Measurements from ENCODE around the gene ATF7IP. TPM values are rescaled to one million over a fixed set of nuclear protein-coding genes. Genes with fewer than 3 reads are reported as not detected.

ATF7IP gene
- polyA plus RNA-seq, 3 donors = 16.6 to 51.7 (median 19.2) TPM

DNA sequence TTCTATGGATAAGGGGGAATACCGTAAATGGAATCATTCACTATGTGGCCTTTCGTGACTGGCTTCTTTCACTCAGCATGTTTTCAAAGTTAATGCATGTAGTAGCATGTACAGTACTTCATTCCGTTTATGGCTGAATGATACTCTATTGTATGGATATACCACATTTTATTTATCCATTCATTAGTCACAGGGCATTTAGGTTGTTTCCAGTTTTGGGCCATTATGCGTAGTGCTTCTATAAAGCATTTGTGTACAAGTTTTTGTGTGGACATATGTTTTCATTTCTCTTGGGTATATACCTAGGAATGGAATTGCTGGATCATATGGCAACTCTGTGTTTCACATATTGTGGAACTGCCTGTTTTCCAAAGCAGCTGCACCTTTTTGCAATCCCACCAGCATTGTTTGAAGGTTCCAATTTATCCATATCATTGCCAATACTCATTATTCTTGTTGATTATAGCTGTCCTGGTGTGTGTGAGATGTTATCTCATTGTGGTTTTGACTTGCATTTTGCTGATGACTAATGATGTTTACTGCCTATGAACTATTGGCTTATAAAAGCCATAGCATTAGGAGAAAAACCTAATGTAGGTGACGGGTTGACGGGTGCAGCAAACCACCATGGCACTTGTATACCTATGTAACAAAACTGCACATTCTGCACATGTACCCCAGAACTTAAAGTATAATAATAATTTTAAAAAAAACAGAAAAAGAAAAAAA lies 45.5 kb downstream of the ATF7IP start:
- H3K4me1 ChIP-seq (ENCODE audit: control insufficient read depth in 1 of 2, insufficient read depth in 2 of 2, low read length in 2 of 2) = no peaks in the 10 kb centered on the region
- peaks cover 0 to 5% of the 10 kb centered on the region in 2 donors for H3K9me3 ChIP-seq (replicated peaks in 1 of 2; ENCODE audit: control insufficient read depth in 1 of 2, insufficient read depth in 1 of 2, low read length in 2 of 2)
- no peak overlapping the region for H3K9ac ChIP-seq (ENCODE audit: insufficient read depth, low read length, poor library complexity, severe bottlenecking)
- H2AFZ ChIP-seq (ENCODE audit: insufficient read depth, low read depth, low read length, poor library complexity, severe bottlenecking) = no peak overlapping the region
- H3K79me2 ChIP-seq (ENCODE audit: insufficient read depth, low read length) = peaks cover 100% of the 10 kb centered on the region
- H4K20me1 ChIP-seq (ENCODE audit: insufficient read depth, low read length) = peaks cover 70% of the 10 kb centered on the region
- Mint-ChIP-seq H3K9me3 (peaks cover 0 to 9% (median 3%) of the 10 kb centered on the region in 7 donors), H3K4me3 (no peak overlapping the region), H3K36me3 (peaks cover 11 to 12% of the 10 kb centered on the region in 2 donors), H3K4me1 (peaks cover 16% of the 10 kb centered on the region), H3K27me3 (ENCODE audit: low read depth in 3 of 3) (no peaks in the 10 kb centered on the region), H3K27ac (peak overlapping the region in 1 of 7 donors; percentile 16)
- intact Hi-C loops (cut with micrococcal nuclease) = no loop called here
- no peak overlapping the region for H3K4me3 ChIP-seq (replicated peaks in 1 of 3; ENCODE audit: low read depth in 2 of 3, low read length in 3 of 3)
- TF ChIP-seq, protein P1, sequence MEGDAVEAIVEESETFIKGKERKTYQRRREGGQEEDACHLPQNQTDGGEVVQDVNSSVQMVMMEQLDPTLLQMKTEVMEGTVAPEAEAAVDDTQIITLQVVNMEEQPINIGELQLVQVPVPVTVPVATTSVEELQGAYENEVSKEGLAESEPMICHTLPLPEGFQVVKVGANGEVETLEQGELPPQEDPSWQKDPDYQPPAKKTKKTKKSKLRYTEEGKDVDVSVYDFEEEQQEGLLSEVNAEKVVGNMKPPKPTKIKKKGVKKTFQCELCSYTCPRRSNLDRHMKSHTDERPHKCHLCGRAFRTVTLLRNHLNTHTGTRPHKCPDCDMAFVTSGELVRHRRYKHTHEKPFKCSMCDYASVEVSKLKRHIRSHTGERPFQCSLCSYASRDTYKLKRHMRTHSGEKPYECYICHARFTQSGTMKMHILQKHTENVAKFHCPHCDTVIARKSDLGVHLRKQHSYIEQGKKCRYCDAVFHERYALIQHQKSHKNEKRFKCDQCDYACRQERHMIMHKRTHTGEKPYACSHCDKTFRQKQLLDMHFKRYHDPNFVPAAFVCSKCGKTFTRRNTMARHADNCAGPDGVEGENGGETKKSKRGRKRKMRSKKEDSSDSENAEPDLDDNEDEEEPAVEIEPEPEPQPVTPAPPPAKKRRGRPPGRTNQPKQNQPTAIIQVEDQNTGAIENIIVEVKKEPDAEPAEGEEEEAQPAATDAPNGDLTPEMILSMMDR (IDR thresholded peaks at IDR 0.05) = no peak
- H3K27ac ChIP-seq (ENCODE audit: low read depth in 1 of 2, low read length in 2 of 2) = no peak overlapping the region
- no peaks in the 10 kb centered on the region for H3K27me3 ChIP-seq (ENCODE audit: control insufficient read depth in 2 of 2, insufficient read depth in 2 of 2, low read length in 2 of 2)
- H3K4me2 ChIP-seq (replicated peaks; ENCODE audit: extremely low read depth, low read length, poor library complexity, severe bottlenecking) = no peak overlapping the region
- H3K36me3 ChIP-seq (replicated peaks in 1 of 2; ENCODE audit: control insufficient read depth in 1 of 2, insufficient read depth in 2 of 2, low read length in 2 of 2) = peaks cover 3 to 5% of the 10 kb centered on the region in 2 donors
- WGBS (ENCODE audit: insufficient coverage) = 100% methylated on average over 1 of the region's 6 CpGs
- no peak for DNase-seq

DNA sequence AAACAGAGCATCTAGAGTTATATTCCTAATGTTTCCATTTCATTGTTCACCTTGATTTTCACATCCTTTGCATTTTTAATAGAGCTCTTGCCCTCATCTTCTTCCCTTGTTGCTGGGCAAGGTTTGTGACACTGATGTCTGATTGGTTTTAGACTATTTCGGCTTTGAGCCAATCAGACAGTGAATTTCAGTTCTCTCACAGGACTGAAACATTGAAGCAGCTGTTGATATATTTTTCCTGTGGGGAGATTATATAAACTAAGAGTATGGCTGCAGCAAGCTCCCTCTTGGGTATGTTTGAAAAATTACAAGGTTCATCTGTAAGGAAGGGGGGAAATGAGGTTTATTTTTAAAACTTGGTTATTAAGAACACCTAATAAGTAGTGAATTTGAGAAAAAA lies 51.2 kb downstream of the ATF7IP start:
- Histone ChIP-seq H3K36me3 (replicated peaks in 1 of 2; ENCODE audit: control insufficient read depth in 1 of 2, insufficient read depth in 2 of 2, low read length in 2 of 2) (peaks cover 4 to 12% of the 10 kb centered on the region in 2 donors), H3K9ac (ENCODE audit: insufficient read depth, low read length, poor library complexity, severe bottlenecking) (no peak overlapping the region), H3K27me3 (ENCODE audit: control insufficient read depth in 2 of 2, insufficient read depth in 2 of 2, low read length in 2 of 2) (no peaks in the 10 kb centered on the region), H2AFZ (ENCODE audit: insufficient read depth, low read depth, low read length, poor library complexity, severe bottlenecking) (no peak overlapping the region), H3K27ac (ENCODE audit: low read depth in 1 of 2, low read length in 2 of 2) (no peak overlapping the region), H4K20me1 (ENCODE audit: insufficient read depth, low read length) (peaks cover 65% of the 10 kb centered on the region), H3K9me3 (replicated peaks in 1 of 2; ENCODE audit: control insufficient read depth in 1 of 2, insufficient read depth in 1 of 2, low read length in 2 of 2) (peaks cover 5 to 16% of the 10 kb centered on the region in 2 donors), H3K4me1 (ENCODE audit: control insufficient read depth in 1 of 2, insufficient read depth in 2 of 2, low read length in 2 of 2) (peaks cover 0 to 4% of the 10 kb centered on the region in 2 donors), H3K4me2 (replicated peaks; ENCODE audit: extremely low read depth, low read length, poor library complexity, severe bottlenecking) (no peak overlapping the region), H3K4me3 (replicated peaks in 1 of 3; ENCODE audit: low read depth in 2 of 3, low read length in 3 of 3) (no peak overlapping the region), H3K79me2 (ENCODE audit: insufficient read depth, low read length) (peaks cover 100% of the 10 kb centered on the region)
- Mint-ChIP-seq H3K4me1 (peaks cover 15% of the 10 kb centered on the region), H3K36me3 (peaks cover 22 to 24% of the 10 kb centered on the region in 2 donors), H3K27me3 (ENCODE audit: low read depth in 3 of 3) (no peaks in the 10 kb centered on the region), H3K27ac (peak overlapping the region in 3 of 7 donors; percentile 12 to 27 (median 21)), H3K4me3 (no peak overlapping the region), H3K9me3 (peaks cover 4 to 15% (median 11%) of the 10 kb centered on the region in 7 donors)
- WGBS (ENCODE audit: insufficient coverage) = no CpG with 5 or more reads among the region's 1 CpG
- intact Hi-C loops (cut with micrococcal nuclease) = loop anchor here in 1 of 2 donors (5.0 kb wide), 1 partner anchor 179 kb away; no protein-coding TSS in a partner anchor
- peak; percentile 28 to 53 (median 41) for DNase-seq
- TF ChIP-seq, protein P1 (IDR thresholded peaks at IDR 0.05) = peak; percentile 15
